NB4 (cell line): ENCODE data around the gene C1QC.
A peak's percentile ranks its signal among the peaks of the same experiment; 100 is the strongest.

Source experiments
- DNase-seq: peaks from one replicate; pipeline ENCODE4 v3.0.0; 2010; ENCODE audit warnings: low read depth
- H3K4me3 ChIP-seq: one replicate; pipeline ENCODE4 v1.5.1; 2011; ENCODE audit warnings: mild to moderate bottlenecking, low read depth, low read length, moderate library complexity
- CTCF ChIP-seq: IDR thresholded peaks from one replicate; pipeline ENCODE4 v1.5.1; 2012; ENCODE audit warnings: low read depth, low read length
- MAX ChIP-seq: IDR thresholded peaks from 2 replicates; pipeline ENCODE4 v1.6.1; 2011; ENCODE audit warnings: low read depth, low read length
- MYC ChIP-seq: IDR thresholded peaks from 2 replicates; pipeline ENCODE4 v1.6.1; 2011; ENCODE audit warnings: low read depth, low read length
- POLR2A ChIP-seq: IDR thresholded peaks from 2 replicates; pipeline ENCODE4 v1.6.1; 2011; ENCODE audit warnings: mild to moderate bottlenecking; ENCODE audit not compliant: insufficient read length; ENCODE audit errors: extremely low read depth

C1QC gene

DNA sequence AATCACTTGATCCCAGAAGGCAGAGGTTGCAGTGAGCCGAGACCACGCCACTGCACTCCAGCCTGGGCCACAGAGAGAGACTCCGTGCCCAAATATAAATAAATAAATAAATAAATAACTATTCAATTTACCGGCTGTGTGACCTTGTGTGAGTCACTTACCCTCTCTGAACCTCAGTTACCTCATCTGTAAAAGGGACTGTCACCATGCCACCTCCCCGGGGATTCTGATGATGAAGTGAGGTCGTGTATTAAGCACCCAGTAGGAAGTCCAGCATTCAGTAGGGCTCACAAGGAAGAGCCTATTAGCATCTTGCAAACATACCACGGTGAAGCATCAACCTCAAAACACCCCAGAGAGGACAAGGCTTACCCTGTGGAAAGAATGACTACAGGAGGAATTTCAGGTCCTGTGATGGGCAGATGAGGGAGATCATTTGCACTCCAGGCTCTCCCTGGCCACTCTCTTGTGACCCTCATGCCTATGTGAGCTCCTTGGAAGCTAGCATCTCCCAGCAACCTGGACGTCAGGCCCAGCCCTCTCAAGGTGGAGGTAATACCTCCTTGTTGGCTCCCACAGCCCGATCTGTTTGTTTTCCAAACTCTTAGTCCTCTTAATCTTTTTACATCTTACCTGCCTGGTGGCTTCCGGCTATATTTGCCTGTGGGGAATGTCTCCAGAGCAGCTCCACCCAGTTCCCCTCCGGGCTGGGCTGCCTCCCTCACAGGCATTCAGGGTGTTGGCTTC, 14.6 kb upstream of the C1QC start:
- TF ChIP-seq CTCF (no peak), MYC (no peak), POLR2A (no peak), MAX (no peak)
- H3K4me3 ChIP-seq, result no peak overlapping the region

DNA sequence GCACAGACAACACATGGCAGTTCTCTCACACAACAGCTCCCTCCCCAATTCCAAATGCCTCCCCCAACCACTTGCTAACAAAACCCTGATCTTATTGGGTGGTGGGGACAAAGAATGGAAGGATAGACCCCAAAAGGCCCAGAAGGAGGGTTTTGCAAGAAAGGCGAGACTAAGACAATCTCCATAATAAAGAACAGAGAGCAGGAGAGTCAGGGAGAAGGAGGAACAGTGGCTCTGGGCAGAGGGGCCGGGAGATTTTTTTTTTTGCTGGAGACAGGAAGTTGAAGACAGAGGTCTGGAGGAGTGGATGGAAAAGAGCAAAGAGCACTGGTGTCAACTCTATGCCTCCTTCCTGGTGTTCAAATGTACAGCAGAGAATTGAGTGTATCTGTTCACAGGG, 13.5 kb upstream of the C1QC start:
- H3K4me3 ChIP-seq, result no peak overlapping the region
- TF ChIP-seq MYC (no peak), CTCF (no peak), POLR2A (no peak), MAX (no peak)
- DNase-seq, result no peak

More for the DNA sequence above, 14.6 kb upstream of the C1QC start:
- no peak for DNase-seq

- TF ChIP-seq CTCF (no peak), MAX (no peak), MYC (no peak), POLR2A (no peak)
- no peak overlapping the region for H3K4me3 ChIP-seq
- no peak for DNase-seq
These were observed 9.6 kb upstream of the C1QC start for GRCh38 chr1:22633697-22634463.

DNA sequence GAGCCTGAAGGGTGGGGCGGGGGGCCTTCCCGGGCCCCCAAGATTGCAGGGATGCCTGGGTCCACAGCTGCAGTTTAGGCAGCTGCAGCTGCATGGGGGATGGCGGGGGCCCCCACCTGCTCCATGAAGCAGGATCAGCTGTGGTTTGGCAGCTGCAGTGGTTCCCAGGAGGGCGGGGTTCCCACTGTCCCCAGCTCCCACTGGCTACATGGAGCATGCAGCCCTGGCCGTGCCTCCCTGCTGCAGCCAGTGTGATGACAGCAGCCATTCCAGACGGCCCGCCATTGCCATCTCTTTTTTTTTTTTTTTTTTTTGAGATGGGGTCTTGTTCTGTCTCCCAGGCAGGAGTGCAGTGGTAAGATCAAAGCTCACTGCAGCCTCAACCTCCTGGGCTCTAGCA, 8.0 kb upstream of the C1QC start:
- TF ChIP-seq MYC (no peak), CTCF (no peak), POLR2A (no peak), MAX (no peak)
- DNase-seq, result no peak
- H3K4me3 ChIP-seq, result no peak overlapping the region

- peak; percentile 54 for DNase-seq
- H3K4me3 ChIP-seq, result no peak within 1 kb of the TSS
- TF ChIP-seq CTCF (no peak), MYC (no peak), POLR2A (no peak), MAX (no peak)
These were observed 7.1 kb upstream of the C1QC start, which contains the start of gene C1QA for GRCh38 chr1:22636353-22636752. Gene C1QA, plus strand, starts transcription at chr1:22636628. Its CDS starts 989 bp downstream, at chr1:22637617.
